ENCODE results near the gene KLHDC4.

DNA sequence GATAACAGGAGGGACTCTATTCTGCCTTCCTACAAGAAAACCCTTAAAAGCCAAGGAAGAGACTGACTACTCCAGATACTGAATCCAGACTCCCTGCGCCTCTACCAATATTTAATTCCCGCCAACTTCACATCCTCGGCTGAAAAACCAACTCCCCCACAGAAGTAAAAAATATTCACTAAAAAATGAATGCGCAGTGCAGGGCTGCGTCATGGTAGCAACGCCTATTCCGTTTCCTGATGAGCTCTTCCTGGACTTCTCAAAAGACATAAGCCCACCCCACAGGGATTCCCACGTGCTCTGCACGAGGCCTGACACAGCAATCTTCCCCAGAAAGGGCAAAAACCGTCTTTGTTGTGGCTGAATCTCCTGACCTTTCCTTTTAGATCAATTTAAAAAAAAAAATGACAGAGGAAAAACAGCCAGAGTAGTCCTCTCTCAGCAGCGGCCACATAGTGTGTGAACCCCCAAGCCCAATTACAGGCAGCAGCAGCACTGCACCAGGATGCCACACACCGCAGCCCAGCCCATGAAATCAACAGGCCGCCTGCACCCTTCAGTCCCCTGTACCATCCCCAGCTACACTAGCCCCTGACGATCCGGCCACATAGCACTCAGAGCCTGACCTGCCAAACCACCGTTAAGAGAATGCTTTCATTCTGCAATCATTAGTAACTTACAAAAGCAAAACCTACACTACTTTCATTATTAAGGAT lies 23.9 kb downstream of the KLHDC4 start:
- TF ChIP-seq, protein P1, sequence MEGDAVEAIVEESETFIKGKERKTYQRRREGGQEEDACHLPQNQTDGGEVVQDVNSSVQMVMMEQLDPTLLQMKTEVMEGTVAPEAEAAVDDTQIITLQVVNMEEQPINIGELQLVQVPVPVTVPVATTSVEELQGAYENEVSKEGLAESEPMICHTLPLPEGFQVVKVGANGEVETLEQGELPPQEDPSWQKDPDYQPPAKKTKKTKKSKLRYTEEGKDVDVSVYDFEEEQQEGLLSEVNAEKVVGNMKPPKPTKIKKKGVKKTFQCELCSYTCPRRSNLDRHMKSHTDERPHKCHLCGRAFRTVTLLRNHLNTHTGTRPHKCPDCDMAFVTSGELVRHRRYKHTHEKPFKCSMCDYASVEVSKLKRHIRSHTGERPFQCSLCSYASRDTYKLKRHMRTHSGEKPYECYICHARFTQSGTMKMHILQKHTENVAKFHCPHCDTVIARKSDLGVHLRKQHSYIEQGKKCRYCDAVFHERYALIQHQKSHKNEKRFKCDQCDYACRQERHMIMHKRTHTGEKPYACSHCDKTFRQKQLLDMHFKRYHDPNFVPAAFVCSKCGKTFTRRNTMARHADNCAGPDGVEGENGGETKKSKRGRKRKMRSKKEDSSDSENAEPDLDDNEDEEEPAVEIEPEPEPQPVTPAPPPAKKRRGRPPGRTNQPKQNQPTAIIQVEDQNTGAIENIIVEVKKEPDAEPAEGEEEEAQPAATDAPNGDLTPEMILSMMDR (IDR thresholded peaks at IDR 0.05) = no peak
- no peak for TF ChIP-seq POLR2A (IDR thresholded peaks at IDR 0.05)
- no peak for TF ChIP-seq POLR2AphosphoS5 (IDR thresholded peaks at IDR 0.05)
- no peak for TF ChIP-seq EP300 (IDR thresholded peaks at IDR 0.05)
